ENCODE measurements around the gene KDM1A. TPM values are rescaled to one million over a fixed set of nuclear protein-coding genes. Genes with fewer than 3 reads are reported as not detected.
"Not testable (repeated sequence)": the region's sequence is repeated elsewhere in the genome, so short reads cannot be mapped to it uniquely, and the experiment has no call there.

KDM1A gene
- polyA plus RNA-seq, 1 donor (not counting 4 experiments of a cell fraction or from before 2014, with no cell fraction given): 84.8 TPM

DNA sequence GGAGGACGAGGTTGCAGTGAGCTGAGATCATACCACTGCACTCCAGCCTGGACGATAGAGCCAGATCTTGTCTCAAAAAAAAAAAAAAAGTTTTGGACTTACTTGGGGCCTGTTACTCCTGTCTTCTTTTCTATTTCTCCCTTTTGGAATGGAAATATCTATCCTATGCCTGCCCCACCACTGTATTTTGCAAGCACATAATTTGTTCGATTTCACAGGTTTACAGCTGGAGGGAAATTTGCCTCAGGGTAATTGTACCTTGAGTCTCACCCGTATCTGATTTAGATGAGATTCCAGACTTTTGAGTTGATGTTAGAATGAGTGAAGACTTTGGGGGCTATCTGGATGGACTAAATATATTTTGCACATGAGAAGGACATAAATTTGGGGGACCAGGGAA lies 12.2 kb upstream of the KDM1A start:
- Histone ChIP-seq H3K9me3 (ENCODE audit: control insufficient read depth, low read depth, low read length) (no peaks in the 10 kb centered on the region), H3K9ac (ENCODE audit: control insufficient read depth, extremely low read depth, insufficient read depth, low read length) (no peak overlapping the region), H3K9me1 (ENCODE audit: control insufficient read depth, extremely low read depth, insufficient read depth, low read length) (no peaks in the 10 kb centered on the region), H4K20me1 (ENCODE audit: control insufficient read depth, extremely low read depth, insufficient read depth, low read length) (no peaks in the 10 kb centered on the region), H2AFZ (ENCODE audit: control insufficient read depth, low read length) (no peak overlapping the region), H3K27me3 (ENCODE audit: control insufficient read depth, extremely low read depth, insufficient read depth, low read length) (no peaks in the 10 kb centered on the region), H3K27ac (ENCODE audit: control insufficient read depth, insufficient read depth, low read length) (no peak overlapping the region), H3K4me2 (ENCODE audit: control insufficient read depth, extremely low read depth, insufficient read depth, low read depth, low read length) (no peak overlapping the region), H3K79me2 (ENCODE audit: control insufficient read depth, insufficient read depth, low read length) (no peaks in the 10 kb centered on the region), H3K4me1 (ENCODE audit: control insufficient read depth, extremely low read depth, insufficient read depth, low read length) (peaks cover 14% of the 10 kb centered on the region), H3K4me3 (ENCODE audit: control insufficient read depth in 2 of 3, extremely low read depth in 1 of 3, insufficient read depth in 2 of 3, low read depth in 1 of 3, low read length in 3 of 3) (no peak overlapping the region), H3K36me3 (ENCODE audit: control insufficient read depth in 2 of 2, extremely low read depth in 1 of 2, insufficient read depth in 2 of 2, low read length in 2 of 2) (no peaks in the 10 kb centered on the region)
- FAIRE-seq (no peak), DNase-seq (ENCODE audit: low read depth, low spot score) (no peak)
- TF ChIP-seq, protein P1, sequence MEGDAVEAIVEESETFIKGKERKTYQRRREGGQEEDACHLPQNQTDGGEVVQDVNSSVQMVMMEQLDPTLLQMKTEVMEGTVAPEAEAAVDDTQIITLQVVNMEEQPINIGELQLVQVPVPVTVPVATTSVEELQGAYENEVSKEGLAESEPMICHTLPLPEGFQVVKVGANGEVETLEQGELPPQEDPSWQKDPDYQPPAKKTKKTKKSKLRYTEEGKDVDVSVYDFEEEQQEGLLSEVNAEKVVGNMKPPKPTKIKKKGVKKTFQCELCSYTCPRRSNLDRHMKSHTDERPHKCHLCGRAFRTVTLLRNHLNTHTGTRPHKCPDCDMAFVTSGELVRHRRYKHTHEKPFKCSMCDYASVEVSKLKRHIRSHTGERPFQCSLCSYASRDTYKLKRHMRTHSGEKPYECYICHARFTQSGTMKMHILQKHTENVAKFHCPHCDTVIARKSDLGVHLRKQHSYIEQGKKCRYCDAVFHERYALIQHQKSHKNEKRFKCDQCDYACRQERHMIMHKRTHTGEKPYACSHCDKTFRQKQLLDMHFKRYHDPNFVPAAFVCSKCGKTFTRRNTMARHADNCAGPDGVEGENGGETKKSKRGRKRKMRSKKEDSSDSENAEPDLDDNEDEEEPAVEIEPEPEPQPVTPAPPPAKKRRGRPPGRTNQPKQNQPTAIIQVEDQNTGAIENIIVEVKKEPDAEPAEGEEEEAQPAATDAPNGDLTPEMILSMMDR (optimal IDR thresholded peaks at IDR 0.05 in 1 of 3, IDR thresholded peaks at IDR 0.05 in 1 of 3, conservative IDR thresholded peaks at IDR 0.05 in 1 of 3; ENCODE audit: extremely low read depth in 1 of 3, insufficient read depth in 2 of 3, low read length in 3 of 3): no peak
- TF ChIP-seq EZH2 (IDR thresholded peaks at IDR 0.05; ENCODE audit: low read length): no peak
- dilution Hi-C loops (cut with MboI; ENCODE audit: extremely low pct_ligation_motif_present, low sequenced_read_pairs): no loop called here

DNA sequence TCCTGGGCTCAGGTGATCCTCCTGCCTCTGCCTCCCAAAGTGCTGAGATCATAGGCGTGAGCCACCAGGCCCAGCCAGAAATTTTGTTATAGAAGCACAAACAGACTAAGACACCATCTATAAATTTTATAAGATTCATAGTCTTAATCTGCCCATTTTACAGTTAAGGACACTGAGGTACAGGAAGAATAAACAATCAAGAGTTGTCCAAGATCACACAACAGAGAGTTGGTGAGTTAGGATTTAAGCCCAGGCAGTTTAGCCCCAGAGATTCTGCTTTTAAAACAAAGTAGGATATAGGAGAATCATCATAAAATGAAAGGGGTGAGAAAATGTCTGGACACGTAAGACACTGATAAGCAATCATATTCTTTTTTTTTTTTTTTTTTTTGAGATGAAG lies 10.4 kb upstream of the KDM1A start:
- Histone ChIP-seq H2AFZ (ENCODE audit: control insufficient read depth, low read length) (no peak overlapping the region), H3K9ac (ENCODE audit: control insufficient read depth, extremely low read depth, insufficient read depth, low read length) (no peak overlapping the region), H3K27ac (ENCODE audit: control insufficient read depth, insufficient read depth, low read length) (no peak overlapping the region), H3K9me1 (ENCODE audit: control insufficient read depth, extremely low read depth, insufficient read depth, low read length) (no peaks in the 10 kb centered on the region), H3K27me3 (ENCODE audit: control insufficient read depth, extremely low read depth, insufficient read depth, low read length) (no peaks in the 10 kb centered on the region), H3K9me3 (ENCODE audit: control insufficient read depth, low read depth, low read length) (no peaks in the 10 kb centered on the region), H4K20me1 (ENCODE audit: control insufficient read depth, extremely low read depth, insufficient read depth, low read length) (no peaks in the 10 kb centered on the region), H3K4me2 (ENCODE audit: control insufficient read depth, extremely low read depth, insufficient read depth, low read depth, low read length) (no peak overlapping the region), H3K79me2 (ENCODE audit: control insufficient read depth, insufficient read depth, low read length) (no peaks in the 10 kb centered on the region), H3K4me3 (ENCODE audit: control insufficient read depth in 2 of 3, extremely low read depth in 1 of 3, insufficient read depth in 2 of 3, low read depth in 1 of 3, low read length in 3 of 3) (no peak overlapping the region), H3K36me3 (ENCODE audit: control insufficient read depth in 2 of 2, extremely low read depth in 1 of 2, insufficient read depth in 2 of 2, low read length in 2 of 2) (no peaks in the 10 kb centered on the region), H3K4me1 (ENCODE audit: control insufficient read depth, extremely low read depth, insufficient read depth, low read length) (peaks cover 14% of the 10 kb centered on the region)
- no peak for DNase-seq (ENCODE audit: low read depth, low spot score)
- dilution Hi-C loops (cut with MboI; ENCODE audit: extremely low pct_ligation_motif_present, low sequenced_read_pairs): no loop called here
- no peak for FAIRE-seq
- TF ChIP-seq, protein P1 (optimal IDR thresholded peaks at IDR 0.05 in 1 of 3, IDR thresholded peaks at IDR 0.05 in 1 of 3, conservative IDR thresholded peaks at IDR 0.05 in 1 of 3; ENCODE audit: extremely low read depth in 1 of 3, insufficient read depth in 2 of 3, low read length in 3 of 3): no peak
- no peak for TF ChIP-seq EZH2 (IDR thresholded peaks at IDR 0.05; ENCODE audit: low read length)

DNA sequence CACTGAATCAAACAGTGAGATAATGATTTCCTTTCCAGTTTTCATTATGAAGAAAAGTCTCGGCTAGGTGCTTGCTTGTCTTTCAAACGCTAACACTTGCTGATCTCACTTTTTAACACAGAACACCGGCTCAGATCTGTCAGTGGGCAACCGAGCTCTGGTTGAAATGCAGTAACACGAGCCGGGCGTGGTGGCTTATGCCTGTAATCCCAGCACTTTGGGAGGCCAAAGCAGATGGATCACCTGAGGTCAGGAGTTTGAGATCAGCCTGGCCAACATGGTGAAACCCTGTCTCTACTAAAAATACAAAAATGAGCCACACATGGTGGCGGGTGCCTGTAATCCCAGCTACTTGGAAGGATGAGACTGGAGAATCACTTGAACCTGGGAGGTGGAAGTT lies 9.2 kb upstream of the KDM1A start:
- FAIRE-seq; H3K79me2 ChIP-seq (ENCODE audit: control insufficient read depth, insufficient read depth, low read length); H3K4me3 ChIP-seq (ENCODE audit: control insufficient read depth in 2 of 3, extremely low read depth in 1 of 3, insufficient read depth in 2 of 3, low read depth in 1 of 3, low read length in 3 of 3); dilution Hi-C loops (cut with MboI; ENCODE audit: extremely low pct_ligation_motif_present, low sequenced_read_pairs); DNase-seq (ENCODE audit: low read depth, low spot score); H2AFZ ChIP-seq (ENCODE audit: control insufficient read depth, low read length); H4K20me1 ChIP-seq (ENCODE audit: control insufficient read depth, extremely low read depth, insufficient read depth, low read length); H3K9me1 ChIP-seq (ENCODE audit: control insufficient read depth, extremely low read depth, insufficient read depth, low read length); H3K27me3 ChIP-seq (ENCODE audit: control insufficient read depth, extremely low read depth, insufficient read depth, low read length); H3K36me3 ChIP-seq (ENCODE audit: control insufficient read depth in 2 of 2, extremely low read depth in 1 of 2, insufficient read depth in 2 of 2, low read length in 2 of 2); H3K9me3 ChIP-seq (ENCODE audit: control insufficient read depth, low read depth, low read length): not testable (repeated sequence)
- Histone ChIP-seq H3K4me1 (ENCODE audit: control insufficient read depth, extremely low read depth, insufficient read depth, low read length) (peaks cover 14% of the 10 kb centered on the region), H3K9ac (ENCODE audit: control insufficient read depth, extremely low read depth, insufficient read depth, low read length) (peak overlapping the region; percentile 80), H3K4me2 (ENCODE audit: control insufficient read depth, extremely low read depth, insufficient read depth, low read depth, low read length) (peak overlapping the region; percentile 52), H3K27ac (ENCODE audit: control insufficient read depth, insufficient read depth, low read length) (peak overlapping the region; percentile 98)
